GM12892 (cell line): Measurements from ENCODE around the gene TPRG1.

Experiments used
- POLR2A ChIP-seq: IDR thresholded peaks from 2 replicates; pipeline ENCODE4 v1.6.1; 2011; ENCODE audit warnings: low read depth, low read length, control low read depth
- POLR2AphosphoS5 ChIP-seq: IDR thresholded peaks from 2 replicates; pipeline ENCODE4 v1.6.1; 2011; ENCODE audit warnings: low read depth, low read length, control low read depth
- TAF1 ChIP-seq: IDR thresholded peaks from 2 replicates; pipeline ENCODE4 v1.6.1; 2011; ENCODE audit warnings: low read depth, mild to moderate bottlenecking, control low read depth, low read length, borderline replicate concordance

DNA sequence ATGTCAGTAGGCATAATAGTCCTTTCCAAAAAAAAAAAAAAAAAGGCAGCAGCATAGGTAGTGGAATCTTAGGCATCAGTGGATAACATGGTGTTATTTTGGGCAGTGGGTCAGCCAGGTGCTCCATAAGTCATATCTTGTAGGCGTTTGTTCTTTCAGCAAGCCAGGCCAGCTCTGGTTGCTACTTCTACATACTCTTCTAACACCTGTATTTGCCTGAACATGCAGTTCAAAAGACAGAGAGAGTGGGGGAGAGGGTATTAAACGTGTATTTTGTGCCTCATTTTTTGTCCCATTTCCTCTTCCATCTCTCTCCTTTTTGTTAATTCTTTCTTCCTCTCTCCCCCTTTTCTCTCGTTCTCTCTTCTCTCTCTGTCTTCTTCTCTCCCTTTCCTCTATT lies 110.4 kb downstream of the TPRG1 start:
- TF ChIP-seq POLR2A (no peak), POLR2AphosphoS5 (no peak), TAF1 (no peak)
